ENCODE measurements around the gene EFR3B. TPM values are rescaled to one million over a fixed set of nuclear protein-coding genes. Genes with fewer than 3 reads are reported as not detected.
"Not testable (repeated sequence)": the region's sequence is repeated elsewhere in the genome, so short reads cannot be mapped to it uniquely, and the experiment has no call there.

EFR3B gene
- 0.45 TPM for polyA plus RNA-seq (2012; ENCODE audit: insufficient read depth, insufficient read length)

- peak; percentile 69 for DNase-seq (ENCODE audit: low read depth, low spot score)
- H3K4me3 ChIP-seq (ENCODE audit: low read length) = peak within 1 kb of the TSS; percentile 48
These were observed at the start of gene EFR3B for GRCh38 chr2:25041928-25042320. EFR3B (plus strand) TSS chr2:25042076; CDS start chr2:25042313, 237 bp downstream.

- DNase-seq (ENCODE audit: low read depth, low spot score) = no peak
- no peak overlapping the region for H3K4me3 ChIP-seq (ENCODE audit: low read length)
These were observed 48.3 kb upstream of the EFR3B start for GRCh38 chr2:24993406-24994145.

GRCh38 chr2:24994146-24994724, 47.6 kb upstream of the EFR3B start:
- no peak for DNase-seq (ENCODE audit: low read depth, low spot score)

GRCh38 chr2:24999097-24999496, 42.8 kb upstream of the EFR3B start:
- not testable (repeated sequence) for DNase-seq (ENCODE audit: low read depth, low spot score); H3K4me3 ChIP-seq (ENCODE audit: low read length)

More at GRCh38 chr2:24994146-24994724, 47.6 kb upstream of the EFR3B start:
- no peak overlapping the region for H3K4me3 ChIP-seq (ENCODE audit: low read length)

- H3K4me3 ChIP-seq (ENCODE audit: low read length) = no peak overlapping the region
- no peak for DNase-seq (ENCODE audit: low read depth, low spot score)
These were observed 41.8 kb upstream of the EFR3B start for GRCh38 chr2:25000036-25000435.

GRCh38 chr2:25000503-25001324, 41.2 kb upstream of the EFR3B start:
- DNase-seq (ENCODE audit: low read depth, low spot score) = no peak
- H3K4me3 ChIP-seq (ENCODE audit: low read length) = no peak overlapping the region

- no peak overlapping the region for H3K4me3 ChIP-seq (ENCODE audit: low read length)
- no peak for DNase-seq (ENCODE audit: low read depth, low spot score)
These were observed 40.6 kb upstream of the EFR3B start for GRCh38 chr2:25001325-25001637.

- no peak overlapping the region for H3K4me3 ChIP-seq (ENCODE audit: low read length)
These were observed 39.8 kb upstream of the EFR3B start for GRCh38 chr2:25002066-25002465.

GRCh38 chr2:25009954-25010353, 31.9 kb upstream of the EFR3B start:
- H3K4me3 ChIP-seq (ENCODE audit: low read length) = no peak overlapping the region
- no peak for DNase-seq (ENCODE audit: low read depth, low spot score)

More at GRCh38 chr2:25002066-25002465, 39.8 kb upstream of the EFR3B start:
- DNase-seq (ENCODE audit: low read depth, low spot score) = no peak

GRCh38 chr2:25011342-25011741, 30.5 kb upstream of the EFR3B start:
- not testable (repeated sequence) for DNase-seq (ENCODE audit: low read depth, low spot score); H3K4me3 ChIP-seq (ENCODE audit: low read length)

- DNase-seq (ENCODE audit: low read depth, low spot score) = no peak
- H3K4me3 ChIP-seq (ENCODE audit: low read length) = no peak overlapping the region
These were observed 27.2 kb upstream of the EFR3B start for GRCh38 chr2:25014631-25015030.

GRCh38 chr2:25018681-25019080, 23.2 kb upstream of the EFR3B start:
- no peak overlapping the region for H3K4me3 ChIP-seq (ENCODE audit: low read length)
- no peak for DNase-seq (ENCODE audit: low read depth, low spot score)

- no peak for DNase-seq (ENCODE audit: low read depth, low spot score)
- H3K4me3 ChIP-seq (ENCODE audit: low read length) = no peak overlapping the region
These were observed 20.0 kb upstream of the EFR3B start for GRCh38 chr2:25021791-25022362.

- no peak overlapping the region for H3K4me3 ChIP-seq (ENCODE audit: low read length)
- no peak for DNase-seq (ENCODE audit: low read depth, low spot score)
These were observed 18.5 kb upstream of the EFR3B start for GRCh38 chr2:25023333-25023732.

- DNase-seq (ENCODE audit: low read depth, low spot score) = no peak
- H3K4me3 ChIP-seq (ENCODE audit: low read length) = no peak overlapping the region
These were observed 16.5 kb upstream of the EFR3B start for GRCh38 chr2:25025229-25026007.

GRCh38 chr2:25026008-25026530, 15.8 kb upstream of the EFR3B start:
- H3K4me3 ChIP-seq (ENCODE audit: low read length) = no peak overlapping the region
- DNase-seq (ENCODE audit: low read depth, low spot score) = no peak

- no peak overlapping the region for H3K4me3 ChIP-seq (ENCODE audit: low read length)
- no peak for DNase-seq (ENCODE audit: low read depth, low spot score)
These were observed 12.7 kb upstream of the EFR3B start for GRCh38 chr2:25029183-25029554.

GRCh38 chr2:25030702-25031101, 11.2 kb upstream of the EFR3B start:
- H3K4me3 ChIP-seq (ENCODE audit: low read length) = no peak overlapping the region
- DNase-seq (ENCODE audit: low read depth, low spot score) = no peak

- no peak overlapping the region for H3K4me3 ChIP-seq (ENCODE audit: low read length)
- DNase-seq (ENCODE audit: low read depth, low spot score) = no peak
These were observed 9.8 kb upstream of the EFR3B start for GRCh38 chr2:25032094-25032493.
